Measurements from ENCODE around the gene CBFB.
"Not testable (repeated sequence)": the region's sequence is repeated elsewhere in the genome, so short reads cannot be mapped to it uniquely, and the experiment has no call there.

DNA sequence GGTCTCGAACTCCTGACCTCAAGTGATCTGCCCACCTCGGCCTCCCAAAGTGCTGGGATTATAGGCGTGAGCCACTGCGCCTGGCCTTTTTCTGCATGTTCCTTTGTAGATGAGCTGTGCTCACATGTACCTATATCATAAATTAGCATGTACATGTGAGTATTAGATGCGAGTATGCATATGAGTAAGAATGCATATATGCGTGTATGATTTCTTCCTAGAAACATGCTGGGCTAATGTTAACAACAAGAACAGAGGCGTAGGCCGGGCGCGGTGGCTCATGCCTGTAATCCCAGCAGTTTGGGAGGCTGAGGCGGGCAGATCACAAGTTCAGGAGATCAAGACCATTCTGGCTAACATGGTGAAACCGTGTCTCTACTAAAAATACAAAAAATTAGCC is 35.4 kb upstream of the CBFB start:
- TF ChIP-seq CEBPB (tag; IDR thresholded peaks at IDR 0.05); ZNF274 (IDR thresholded peaks at IDR 0.05; ENCODE audit: borderline replicate concordance, low read depth, low read length); SP1 (CRISPR knock-in tag; IDR thresholded peaks at IDR 0.05); ZBTB1 (CRISPR knock-in tag; IDR thresholded peaks at IDR 0.05; ENCODE audit: borderline replicate concordance, low read depth); ARID2 (IDR thresholded peaks at IDR 0.05); ZFP36 (IDR thresholded peaks at IDR 0.05; ENCODE audit: low read depth, low read length, partially characterized antibody); ZFP30 (CRISPR knock-in tag; IDR thresholded peaks at IDR 0.05; ENCODE audit: borderline replicate concordance): not testable (repeated sequence)
- TF ChIP-seq, protein P1, sequence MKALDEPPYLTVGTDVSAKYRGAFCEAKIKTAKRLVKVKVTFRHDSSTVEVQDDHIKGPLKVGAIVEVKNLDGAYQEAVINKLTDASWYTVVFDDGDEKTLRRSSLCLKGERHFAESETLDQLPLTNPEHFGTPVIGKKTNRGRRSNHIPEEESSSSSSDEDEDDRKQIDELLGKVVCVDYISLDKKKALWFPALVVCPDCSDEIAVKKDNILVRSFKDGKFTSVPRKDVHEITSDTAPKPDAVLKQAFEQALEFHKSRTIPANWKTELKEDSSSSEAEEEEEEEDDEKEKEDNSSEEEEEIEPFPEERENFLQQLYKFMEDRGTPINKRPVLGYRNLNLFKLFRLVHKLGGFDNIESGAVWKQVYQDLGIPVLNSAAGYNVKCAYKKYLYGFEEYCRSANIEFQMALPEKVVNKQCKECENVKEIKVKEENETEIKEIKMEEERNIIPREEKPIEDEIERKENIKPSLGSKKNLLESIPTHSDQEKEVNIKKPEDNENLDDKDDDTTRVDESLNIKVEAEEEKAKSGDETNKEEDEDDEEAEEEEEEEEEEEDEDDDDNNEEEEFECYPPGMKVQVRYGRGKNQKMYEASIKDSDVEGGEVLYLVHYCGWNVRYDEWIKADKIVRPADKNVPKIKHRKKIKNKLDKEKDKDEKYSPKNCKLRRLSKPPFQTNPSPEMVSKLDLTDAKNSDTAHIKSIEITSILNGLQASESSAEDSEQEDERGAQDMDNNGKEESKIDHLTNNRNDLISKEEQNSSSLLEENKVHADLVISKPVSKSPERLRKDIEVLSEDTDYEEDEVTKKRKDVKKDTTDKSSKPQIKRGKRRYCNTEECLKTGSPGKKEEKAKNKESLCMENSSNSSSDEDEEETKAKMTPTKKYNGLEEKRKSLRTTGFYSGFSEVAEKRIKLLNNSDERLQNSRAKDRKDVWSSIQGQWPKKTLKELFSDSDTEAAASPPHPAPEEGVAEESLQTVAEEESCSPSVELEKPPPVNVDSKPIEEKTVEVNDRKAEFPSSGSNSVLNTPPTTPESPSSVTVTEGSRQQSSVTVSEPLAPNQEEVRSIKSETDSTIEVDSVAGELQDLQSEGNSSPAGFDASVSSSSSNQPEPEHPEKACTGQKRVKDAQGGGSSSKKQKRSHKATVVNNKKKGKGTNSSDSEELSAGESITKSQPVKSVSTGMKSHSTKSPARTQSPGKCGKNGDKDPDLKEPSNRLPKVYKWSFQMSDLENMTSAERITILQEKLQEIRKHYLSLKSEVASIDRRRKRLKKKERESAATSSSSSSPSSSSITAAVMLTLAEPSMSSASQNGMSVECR (CRISPR knock-in tag; IDR thresholded peaks at IDR 0.05) = not testable (repeated sequence)
- TF ChIP-seq, protein P2, sequence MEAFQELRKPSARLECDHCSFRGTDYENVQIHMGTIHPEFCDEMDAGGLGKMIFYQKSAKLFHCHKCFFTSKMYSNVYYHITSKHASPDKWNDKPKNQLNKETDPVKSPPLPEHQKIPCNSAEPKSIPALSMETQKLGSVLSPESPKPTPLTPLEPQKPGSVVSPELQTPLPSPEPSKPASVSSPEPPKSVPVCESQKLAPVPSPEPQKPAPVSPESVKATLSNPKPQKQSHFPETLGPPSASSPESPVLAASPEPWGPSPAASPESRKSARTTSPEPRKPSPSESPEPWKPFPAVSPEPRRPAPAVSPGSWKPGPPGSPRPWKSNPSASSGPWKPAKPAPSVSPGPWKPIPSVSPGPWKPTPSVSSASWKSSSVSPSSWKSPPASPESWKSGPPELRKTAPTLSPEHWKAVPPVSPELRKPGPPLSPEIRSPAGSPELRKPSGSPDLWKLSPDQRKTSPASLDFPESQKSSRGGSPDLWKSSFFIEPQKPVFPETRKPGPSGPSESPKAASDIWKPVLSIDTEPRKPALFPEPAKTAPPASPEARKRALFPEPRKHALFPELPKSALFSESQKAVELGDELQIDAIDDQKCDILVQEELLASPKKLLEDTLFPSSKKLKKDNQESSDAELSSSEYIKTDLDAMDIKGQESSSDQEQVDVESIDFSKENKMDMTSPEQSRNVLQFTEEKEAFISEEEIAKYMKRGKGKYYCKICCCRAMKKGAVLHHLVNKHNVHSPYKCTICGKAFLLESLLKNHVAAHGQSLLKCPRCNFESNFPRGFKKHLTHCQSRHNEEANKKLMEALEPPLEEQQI (IDR thresholded peaks at IDR 0.05) = not testable (repeated sequence)
- TF ChIP-seq, protein P3, sequence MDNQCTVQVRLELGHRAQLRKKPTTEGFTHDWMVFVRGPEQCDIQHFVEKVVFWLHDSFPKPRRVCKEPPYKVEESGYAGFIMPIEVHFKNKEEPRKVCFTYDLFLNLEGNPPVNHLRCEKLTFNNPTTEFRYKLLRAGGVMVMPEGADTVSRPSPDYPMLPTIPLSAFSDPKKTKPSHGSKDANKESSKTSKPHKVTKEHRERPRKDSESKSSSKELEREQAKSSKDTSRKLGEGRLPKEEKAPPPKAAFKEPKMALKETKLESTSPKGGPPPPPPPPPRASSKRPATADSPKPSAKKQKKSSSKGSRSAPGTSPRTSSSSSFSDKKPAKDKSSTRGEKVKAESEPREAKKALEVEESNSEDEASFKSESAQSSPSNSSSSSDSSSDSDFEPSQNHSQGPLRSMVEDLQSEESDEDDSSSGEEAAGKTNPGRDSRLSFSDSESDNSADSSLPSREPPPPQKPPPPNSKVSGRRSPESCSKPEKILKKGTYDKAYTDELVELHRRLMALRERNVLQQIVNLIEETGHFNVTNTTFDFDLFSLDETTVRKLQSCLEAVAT (IDR thresholded peaks at IDR 0.05) = not testable (repeated sequence)
- TF ChIP-seq, protein P4, sequence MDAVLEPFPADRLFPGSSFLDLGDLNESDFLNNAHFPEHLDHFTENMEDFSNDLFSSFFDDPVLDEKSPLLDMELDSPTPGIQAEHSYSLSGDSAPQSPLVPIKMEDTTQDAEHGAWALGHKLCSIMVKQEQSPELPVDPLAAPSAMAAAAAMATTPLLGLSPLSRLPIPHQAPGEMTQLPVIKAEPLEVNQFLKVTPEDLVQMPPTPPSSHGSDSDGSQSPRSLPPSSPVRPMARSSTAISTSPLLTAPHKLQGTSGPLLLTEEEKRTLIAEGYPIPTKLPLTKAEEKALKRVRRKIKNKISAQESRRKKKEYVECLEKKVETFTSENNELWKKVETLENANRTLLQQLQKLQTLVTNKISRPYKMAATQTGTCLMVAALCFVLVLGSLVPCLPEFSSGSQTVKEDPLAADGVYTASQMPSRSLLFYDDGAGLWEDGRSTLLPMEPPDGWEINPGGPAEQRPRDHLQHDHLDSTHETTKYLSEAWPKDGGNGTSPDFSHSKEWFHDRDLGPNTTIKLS (IDR thresholded peaks at IDR 0.05; ENCODE audit: borderline replicate concordance, low read depth) = not testable (repeated sequence)
- TF ChIP-seq, protein P5, sequence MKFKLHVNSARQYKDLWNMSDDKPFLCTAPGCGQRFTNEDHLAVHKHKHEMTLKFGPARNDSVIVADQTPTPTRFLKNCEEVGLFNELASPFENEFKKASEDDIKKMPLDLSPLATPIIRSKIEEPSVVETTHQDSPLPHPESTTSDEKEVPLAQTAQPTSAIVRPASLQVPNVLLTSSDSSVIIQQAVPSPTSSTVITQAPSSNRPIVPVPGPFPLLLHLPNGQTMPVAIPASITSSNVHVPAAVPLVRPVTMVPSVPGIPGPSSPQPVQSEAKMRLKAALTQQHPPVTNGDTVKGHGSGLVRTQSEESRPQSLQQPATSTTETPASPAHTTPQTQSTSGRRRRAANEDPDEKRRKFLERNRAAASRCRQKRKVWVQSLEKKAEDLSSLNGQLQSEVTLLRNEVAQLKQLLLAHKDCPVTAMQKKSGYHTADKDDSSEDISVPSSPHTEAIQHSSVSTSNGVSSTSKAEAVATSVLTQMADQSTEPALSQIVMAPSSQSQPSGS (CRISPR knock-in tag; IDR thresholded peaks at IDR 0.05) = not testable (repeated sequence)
- TF ChIP-seq, protein P6, sequence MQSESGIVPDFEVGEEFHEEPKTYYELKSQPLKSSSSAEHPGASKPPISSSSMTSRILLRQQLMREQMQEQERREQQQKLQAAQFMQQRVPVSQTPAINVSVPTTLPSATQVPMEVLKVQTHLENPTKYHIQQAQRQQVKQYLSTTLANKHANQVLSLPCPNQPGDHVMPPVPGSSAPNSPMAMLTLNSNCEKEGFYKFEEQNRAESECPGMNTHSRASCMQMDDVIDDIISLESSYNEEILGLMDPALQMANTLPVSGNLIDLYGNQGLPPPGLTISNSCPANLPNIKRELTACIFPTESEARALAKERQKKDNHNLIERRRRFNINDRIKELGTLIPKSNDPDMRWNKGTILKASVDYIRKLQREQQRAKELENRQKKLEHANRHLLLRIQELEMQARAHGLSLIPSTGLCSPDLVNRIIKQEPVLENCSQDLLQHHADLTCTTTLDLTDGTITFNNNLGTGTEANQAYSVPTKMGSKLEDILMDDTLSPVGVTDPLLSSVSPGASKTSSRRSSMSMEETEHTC (IDR thresholded peaks at IDR 0.05) = not testable (repeated sequence)
- TF ChIP-seq, protein P7, sequence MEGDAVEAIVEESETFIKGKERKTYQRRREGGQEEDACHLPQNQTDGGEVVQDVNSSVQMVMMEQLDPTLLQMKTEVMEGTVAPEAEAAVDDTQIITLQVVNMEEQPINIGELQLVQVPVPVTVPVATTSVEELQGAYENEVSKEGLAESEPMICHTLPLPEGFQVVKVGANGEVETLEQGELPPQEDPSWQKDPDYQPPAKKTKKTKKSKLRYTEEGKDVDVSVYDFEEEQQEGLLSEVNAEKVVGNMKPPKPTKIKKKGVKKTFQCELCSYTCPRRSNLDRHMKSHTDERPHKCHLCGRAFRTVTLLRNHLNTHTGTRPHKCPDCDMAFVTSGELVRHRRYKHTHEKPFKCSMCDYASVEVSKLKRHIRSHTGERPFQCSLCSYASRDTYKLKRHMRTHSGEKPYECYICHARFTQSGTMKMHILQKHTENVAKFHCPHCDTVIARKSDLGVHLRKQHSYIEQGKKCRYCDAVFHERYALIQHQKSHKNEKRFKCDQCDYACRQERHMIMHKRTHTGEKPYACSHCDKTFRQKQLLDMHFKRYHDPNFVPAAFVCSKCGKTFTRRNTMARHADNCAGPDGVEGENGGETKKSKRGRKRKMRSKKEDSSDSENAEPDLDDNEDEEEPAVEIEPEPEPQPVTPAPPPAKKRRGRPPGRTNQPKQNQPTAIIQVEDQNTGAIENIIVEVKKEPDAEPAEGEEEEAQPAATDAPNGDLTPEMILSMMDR (IDR thresholded peaks at IDR 0.05 in 2 of 3, conservative IDR thresholded peaks at IDR 0.05 in 1 of 3; ENCODE audit: insufficient read depth in 2 of 3, low read depth in 1 of 3, low read length in 3 of 3) = not testable (repeated sequence)
